Stimulated activated naive CD8-positive, alpha-beta T cell treated with anti-CD3 and anti-CD28 coated beads, Interleukin-15, amount 100 ng/mL, for 72 hours (primary cell): ENCODE measurements around the gene PPP2R5E.
A peak's percentile ranks its signal among the peaks of the same experiment; 100 is the strongest.

Experiments used
- ATAC-seq: fragments of 150-1000 bp; cut with Tn5 transposase; 2 replicates; pipeline ENCODE4 v1.10.0; 2021; ENCODE audit warnings: mild to moderate bottlenecking, moderate library complexity
- DNase-seq, 2 donors: peaks; one replicate each; pipeline ENCODE4 v3.0.0; 2021 to 2022
- H3K27ac Mint-ChIP-seq, 2 donors: one replicate each; pipeline ENCODE4 v1.8.0; 2022; ENCODE audit warnings: mild to moderate bottlenecking in 2 of 2, mixed read lengths in 2 of 2, moderate library complexity in 2 of 2
- H3K27me3 Mint-ChIP-seq: one replicate; pipeline ENCODE4 v1.8.0; 2022; ENCODE audit warnings: mixed read lengths
- H3K4me1 Mint-ChIP-seq: one replicate; pipeline ENCODE4 v1.8.0; 2022; ENCODE audit warnings: mild to moderate bottlenecking, mixed read lengths
- H3K4me3 Mint-ChIP-seq, 2 donors: one replicate each; pipeline ENCODE4 v1.8.0; 2022; ENCODE audit warnings: mild to moderate bottlenecking in 2 of 2, mixed read lengths in 2 of 2, moderate library complexity in 1 of 2
- H3K9me3 Mint-ChIP-seq, 2 donors: one replicate each; pipeline ENCODE4 v1.8.0; 2022; ENCODE audit warnings: mixed read lengths in 2 of 2

The PPP2R5E gene

GRCh38 chr14:63467440-63468072 lies 75.6 kb downstream of the PPP2R5E start:
- H3K27ac Mint-ChIP-seq: no peak overlapping the region
- H3K9me3 Mint-ChIP-seq: no peaks in the 10 kb centered on the region
- no peak for DNase-seq
- no peak for ATAC-seq
- peaks cover 39% of the 10 kb centered on the region for H3K4me1 Mint-ChIP-seq
- H3K27me3 Mint-ChIP-seq: no peaks in the 10 kb centered on the region
- H3K4me3 Mint-ChIP-seq: no peak overlapping the region

- peaks cover 24% of the 10 kb centered on the region for H3K4me1 Mint-ChIP-seq
- DNase-seq (no peak), ATAC-seq (no peak)
- H3K4me3 Mint-ChIP-seq: no peak overlapping the region
- no peaks in the 10 kb centered on the region for H3K27me3 Mint-ChIP-seq
- H3K9me3 Mint-ChIP-seq: no peaks in the 10 kb centered on the region
- no peak overlapping the region for H3K27ac Mint-ChIP-seq
These were observed 77.8 kb downstream of the PPP2R5E start for GRCh38 chr14:63465347-63465746.

- H3K9me3 Mint-ChIP-seq: no peaks in the 10 kb centered on the region
- DNase-seq (no peak), ATAC-seq (no peak)
- H3K27me3 Mint-ChIP-seq: no peaks in the 10 kb centered on the region
- no peak overlapping the region for H3K27ac Mint-ChIP-seq
- peaks cover 13% of the 10 kb centered on the region for H3K4me1 Mint-ChIP-seq
- no peak overlapping the region for H3K4me3 Mint-ChIP-seq
These were observed 82.4 kb downstream of the PPP2R5E start for GRCh38 chr14:63460680-63461369.

GRCh38 chr14:63459738-63460137 lies 83.4 kb downstream of the PPP2R5E start:
- ATAC-seq (no peak), DNase-seq (no peak)
- Mint-ChIP-seq H3K9me3 (no peaks in the 10 kb centered on the region), H3K4me3 (no peak overlapping the region), H3K27ac (no peak overlapping the region), H3K4me1 (peaks cover 20% of the 10 kb centered on the region), H3K27me3 (no peaks in the 10 kb centered on the region)

- no peak overlapping the region for H3K4me3 Mint-ChIP-seq
- peaks cover 22% of the 10 kb centered on the region for H3K4me1 Mint-ChIP-seq
- no peaks in the 10 kb centered on the region for H3K9me3 Mint-ChIP-seq
- H3K27ac Mint-ChIP-seq: no peak overlapping the region
- no peaks in the 10 kb centered on the region for H3K27me3 Mint-ChIP-seq
- DNase-seq (no peak), ATAC-seq (no peak)
These were observed 85.7 kb downstream of the PPP2R5E start for GRCh38 chr14:63457498-63457897.

GRCh38 chr14:63454863-63455622 lies 88.1 kb downstream of the PPP2R5E start:
- Mint-ChIP-seq H3K9me3 (no peaks in the 10 kb centered on the region), H3K4me1 (peaks cover 22% of the 10 kb centered on the region), H3K4me3 (no peak overlapping the region), H3K27me3 (no peaks in the 10 kb centered on the region), H3K27ac (peak overlapping the region; percentile 30 to 48)
- ATAC-seq: no peak
- no peak for DNase-seq

GRCh38 chr14:63454436-63454835 lies 88.7 kb downstream of the PPP2R5E start:
- no peak overlapping the region for H3K27ac Mint-ChIP-seq

GRCh38 chr14:63453443-63453936 lies 89.7 kb downstream of the PPP2R5E start:
- Mint-ChIP-seq H3K27me3 (no peaks in the 10 kb centered on the region), H3K9me3 (no peaks in the 10 kb centered on the region), H3K4me3 (no peak overlapping the region), H3K27ac (no peak overlapping the region), H3K4me1 (peaks cover 17% of the 10 kb centered on the region)
- no peak for ATAC-seq
- no peak for DNase-seq

More at GRCh38 chr14:63454436-63454835, 88.7 kb downstream of the PPP2R5E start:
- peaks cover 17% of the 10 kb centered on the region for H3K4me1 Mint-ChIP-seq
- DNase-seq (no peak), ATAC-seq (no peak)
- no peaks in the 10 kb centered on the region for H3K27me3 Mint-ChIP-seq
- H3K9me3 Mint-ChIP-seq: no peaks in the 10 kb centered on the region
- H3K4me3 Mint-ChIP-seq: no peak overlapping the region

- ATAC-seq: no peak
- Mint-ChIP-seq H3K4me1 (peaks cover 17% of the 10 kb centered on the region), H3K4me3 (no peak overlapping the region), H3K9me3 (no peaks in the 10 kb centered on the region), H3K27me3 (no peaks in the 10 kb centered on the region), H3K27ac (no peak overlapping the region)
- no peak for DNase-seq
These were observed 90.4 kb downstream of the PPP2R5E start for GRCh38 chr14:63452796-63453195.

- no peak for ATAC-seq
- no peaks in the 10 kb centered on the region for H3K27me3 Mint-ChIP-seq
- H3K4me3 Mint-ChIP-seq: no peak overlapping the region
- no peak for DNase-seq
- H3K4me1 Mint-ChIP-seq: peaks cover 3% of the 10 kb centered on the region
- H3K9me3 Mint-ChIP-seq: no peaks in the 10 kb centered on the region
- H3K27ac Mint-ChIP-seq: no peak overlapping the region
These were observed 94.3 kb downstream of the PPP2R5E start for GRCh38 chr14:63448841-63449240.

GRCh38 chr14:63444588-63444987 lies 98.6 kb downstream of the PPP2R5E start:
- peaks cover 15% of the 10 kb centered on the region for H3K4me1 Mint-ChIP-seq
- no peaks in the 10 kb centered on the region for H3K9me3 Mint-ChIP-seq
- ATAC-seq: no peak
- H3K27me3 Mint-ChIP-seq: no peaks in the 10 kb centered on the region
- no peak overlapping the region for H3K27ac Mint-ChIP-seq
- DNase-seq: no peak
- no peak overlapping the region for H3K4me3 Mint-ChIP-seq

GRCh38 chr14:63443988-63444387 lies 99.2 kb downstream of the PPP2R5E start:
- Mint-ChIP-seq H3K9me3 (no peaks in the 10 kb centered on the region), H3K4me3 (no peak overlapping the region), H3K27me3 (no peaks in the 10 kb centered on the region), H3K4me1 (peaks cover 15% of the 10 kb centered on the region), H3K27ac (no peak overlapping the region)
- ATAC-seq (no peak), DNase-seq (no peak)

- no peak for ATAC-seq
- no peak for DNase-seq
- Mint-ChIP-seq H3K4me3 (no peak overlapping the region), H3K4me1 (peaks cover 20% of the 10 kb centered on the region), H3K27ac (no peak overlapping the region), H3K9me3 (no peaks in the 10 kb centered on the region), H3K27me3 (no peaks in the 10 kb centered on the region)
These were observed 99.8 kb downstream of the PPP2R5E start for GRCh38 chr14:63443361-63443760.

- Mint-ChIP-seq H3K4me1 (peaks cover 60% of the 10 kb centered on the region), H3K27me3 (no peaks in the 10 kb centered on the region), H3K9me3 (no peaks in the 10 kb centered on the region), H3K27ac (peak overlapping the region in 1 of 2 donors; percentile 4), H3K4me3 (peak overlapping the region; percentile 21 to 53)
- DNase-seq (peak in 1 of 2 donors; percentile 13), ATAC-seq (peak; percentile 79)
These were observed 105.0 kb downstream of the PPP2R5E start for GRCh38 chr14:63438065-63438757.

GRCh38 chr14:63436286-63437098 lies 106.7 kb downstream of the PPP2R5E start:
- Mint-ChIP-seq H3K27me3 (no peaks in the 10 kb centered on the region), H3K4me1 (peaks cover 67% of the 10 kb centered on the region), H3K27ac (no peak overlapping the region), H3K4me3 (no peak overlapping the region), H3K9me3 (no peaks in the 10 kb centered on the region)
- DNase-seq (no peak), ATAC-seq (no peak)
